MM.1S (cell line): ENCODE measurements around the gene SLC49A3.

Experiments used
- EZH2 ChIP-seq: fragments of 300-600 bp; sonication (generic); optimal IDR thresholded peaks from 2 replicates; pipeline ENCODE3; 2017; ENCODE audit warnings: low read depth, mild to moderate bottlenecking, antibody characterized with exemption, low read length, mixed read lengths
- EZH2phosphoT487 ChIP-seq: fragments of 300-600 bp; sonication (generic); IDR thresholded peaks from 2 replicates; pipeline ENCODE4 v1.6.1; 2018; ENCODE audit warnings: antibody characterized with exemption, low read length
- TF ChIP-seq, protein P1 (sequence below): fragments of 300-600 bp; sonication (generic); IDR thresholded peaks from 2 replicates; pipeline ENCODE4 v1.5.1; 2016; ENCODE audit warnings: antibody characterized with exemption, low read length, mixed read lengths

DNA sequence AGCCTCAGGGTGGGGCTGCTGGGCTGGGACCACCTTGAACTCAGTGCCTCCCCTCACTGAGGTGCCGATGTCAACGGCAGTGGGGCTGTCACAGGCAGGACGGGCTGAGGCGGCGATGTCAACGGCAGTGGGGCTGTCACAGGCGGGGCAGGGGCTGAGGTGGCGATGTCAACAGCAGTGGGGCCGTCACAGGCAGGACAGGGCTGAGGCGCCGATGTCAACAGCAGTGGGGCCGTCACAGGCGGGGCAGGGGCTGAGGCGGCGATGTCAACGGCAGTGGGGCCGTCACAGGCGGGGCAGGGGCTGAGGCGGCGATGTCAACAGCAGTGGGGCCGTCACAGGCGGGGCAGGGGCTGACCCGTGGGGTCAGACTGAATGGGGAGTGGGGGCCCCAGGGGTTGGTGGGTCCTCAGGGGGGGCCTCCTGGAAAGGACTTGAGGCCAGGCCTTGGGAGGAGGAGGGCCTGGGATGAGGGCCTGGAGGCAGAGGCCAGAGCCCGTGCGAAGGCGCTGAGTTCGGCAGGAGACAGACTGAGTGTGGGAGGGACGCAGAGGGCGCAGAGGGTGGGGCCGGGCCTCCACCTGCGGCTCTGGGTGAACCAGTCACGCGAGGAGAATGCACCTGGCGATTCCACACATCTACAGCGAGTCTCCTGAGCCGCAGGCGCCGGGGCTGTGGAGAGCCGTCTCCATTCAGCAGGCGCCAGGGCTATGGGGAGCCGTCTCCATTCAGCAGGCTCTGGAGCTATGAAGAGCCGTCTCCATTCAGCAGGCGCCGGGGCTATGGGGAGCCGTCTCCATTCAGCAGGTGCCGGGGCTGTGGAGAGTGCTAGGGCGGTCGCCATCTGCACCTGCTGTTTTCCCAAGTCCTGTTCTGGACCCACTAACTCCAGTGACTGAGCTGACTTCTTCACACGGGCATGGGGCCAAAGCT lies 37.7 kb downstream of the SLC49A3 start:
- TF ChIP-seq, protein P1, sequence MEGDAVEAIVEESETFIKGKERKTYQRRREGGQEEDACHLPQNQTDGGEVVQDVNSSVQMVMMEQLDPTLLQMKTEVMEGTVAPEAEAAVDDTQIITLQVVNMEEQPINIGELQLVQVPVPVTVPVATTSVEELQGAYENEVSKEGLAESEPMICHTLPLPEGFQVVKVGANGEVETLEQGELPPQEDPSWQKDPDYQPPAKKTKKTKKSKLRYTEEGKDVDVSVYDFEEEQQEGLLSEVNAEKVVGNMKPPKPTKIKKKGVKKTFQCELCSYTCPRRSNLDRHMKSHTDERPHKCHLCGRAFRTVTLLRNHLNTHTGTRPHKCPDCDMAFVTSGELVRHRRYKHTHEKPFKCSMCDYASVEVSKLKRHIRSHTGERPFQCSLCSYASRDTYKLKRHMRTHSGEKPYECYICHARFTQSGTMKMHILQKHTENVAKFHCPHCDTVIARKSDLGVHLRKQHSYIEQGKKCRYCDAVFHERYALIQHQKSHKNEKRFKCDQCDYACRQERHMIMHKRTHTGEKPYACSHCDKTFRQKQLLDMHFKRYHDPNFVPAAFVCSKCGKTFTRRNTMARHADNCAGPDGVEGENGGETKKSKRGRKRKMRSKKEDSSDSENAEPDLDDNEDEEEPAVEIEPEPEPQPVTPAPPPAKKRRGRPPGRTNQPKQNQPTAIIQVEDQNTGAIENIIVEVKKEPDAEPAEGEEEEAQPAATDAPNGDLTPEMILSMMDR = no peak
- no peak for TF ChIP-seq EZH2
- no peak for TF ChIP-seq EZH2phosphoT487
